ENCODE data around the gene MOAP1.
"Not testable (repeated sequence)": the region's sequence is repeated elsewhere in the genome, so short reads cannot be mapped to it uniquely, and the experiment has no call there.

MOAP1 gene

GRCh38 chr14:93185349-93185720 lies 638 bp upstream of the MOAP1 start:
- DNase-seq (ENCODE audit: low spot score) = no peak

GRCh38 chr14:93183596-93184317 lies 940 bp downstream of the MOAP1 start:
- no peak for DNase-seq (ENCODE audit: low spot score)

- no peak for DNase-seq (ENCODE audit: low spot score)
Observed at GRCh38 chr14:93175492-93175891, 9.2 kb downstream of the MOAP1 start.

- not testable (repeated sequence) for DNase-seq (ENCODE audit: low spot score)
Observed at GRCh38 chr14:93174731-93175130, 10.0 kb downstream of the MOAP1 start.

GRCh38 chr14:93173943-93174395 lies 10.7 kb downstream of the MOAP1 start:
- no peak for DNase-seq (ENCODE audit: low spot score)

GRCh38 chr14:93171376-93171775 lies 13.3 kb downstream of the MOAP1 start:
- DNase-seq (ENCODE audit: low spot score) = no peak

- DNase-seq (ENCODE audit: low spot score) = not testable (repeated sequence)
Observed at GRCh38 chr14:93170141-93170540, 14.6 kb downstream of the MOAP1 start.

GRCh38 chr14:93169619-93170018 lies 15.1 kb downstream of the MOAP1 start:
- not testable (repeated sequence) for DNase-seq (ENCODE audit: low spot score)

- DNase-seq (ENCODE audit: low spot score) = not testable (repeated sequence)
Observed at GRCh38 chr14:93168610-93169009, 16.1 kb downstream of the MOAP1 start.

GRCh38 chr14:93165271-93166265 lies 19.1 kb downstream of the MOAP1 start:
- DNase-seq (ENCODE audit: low spot score) = not testable (repeated sequence)

GRCh38 chr14:93163564-93163963 lies 21.1 kb downstream of the MOAP1 start:
- DNase-seq (ENCODE audit: low spot score) = no peak

- no peak for DNase-seq (ENCODE audit: low spot score)
Observed at GRCh38 chr14:93161411-93161940, 23.2 kb downstream of the MOAP1 start.

- no peak for DNase-seq (ENCODE audit: low spot score)
Observed at GRCh38 chr14:93160353-93160801, 24.3 kb downstream of the MOAP1 start.

GRCh38 chr14:93159625-93160352 lies 24.9 kb downstream of the MOAP1 start:
- not testable (repeated sequence) for DNase-seq (ENCODE audit: low spot score)

GRCh38 chr14:93158349-93158748 lies 26.3 kb downstream of the MOAP1 start:
- DNase-seq (ENCODE audit: low spot score) = not testable (repeated sequence)

- no peak for DNase-seq (ENCODE audit: low spot score)
Observed at GRCh38 chr14:93156693-93157369, 27.9 kb downstream of the MOAP1 start.

- no peak for DNase-seq (ENCODE audit: low spot score)
Observed at GRCh38 chr14:93155667-93156066, 29.0 kb downstream of the MOAP1 start.

GRCh38 chr14:93153121-93153520 lies 31.6 kb downstream of the MOAP1 start:
- no peak for DNase-seq (ENCODE audit: low spot score)

GRCh38 chr14:93150227-93151208 lies 34.2 kb downstream of the MOAP1 start:
- DNase-seq (ENCODE audit: low spot score) = no peak

GRCh38 chr14:93148979-93149378 lies 35.7 kb downstream of the MOAP1 start:
- no peak for DNase-seq (ENCODE audit: low spot score)
